Measurements from ENCODE around the gene PKP1.

PKP1 gene

GRCh38 chr1:201350884-201351283 lies 67.6 kb downstream of the PKP1 start:
- Histone ChIP-seq H3K36me3 (ENCODE audit: insufficient read depth, low read length) (no peaks in the 10 kb centered on the region), H3K4me1 (ENCODE audit: control insufficient read depth, insufficient read depth, low read length) (peaks cover 4% of the 10 kb centered on the region), H3K9ac (ENCODE audit: low read depth, low read length) (no peak overlapping the region), H3K4me2 (ENCODE audit: low read length) (no peak overlapping the region), H3K27me3 (ENCODE audit: control insufficient read depth, insufficient read depth, low read length) (peaks cover 32% of the 10 kb centered on the region), H3K9me3 (replicated peaks; ENCODE audit: low read length) (no peaks in the 10 kb centered on the region), H3K4me3 (ENCODE audit: low read length) (no peak overlapping the region)

GRCh38 chr1:201351617-201352016 lies 68.3 kb downstream of the PKP1 start:
- H3K4me3 ChIP-seq (ENCODE audit: low read length) = no peak overlapping the region
- no peak overlapping the region for H3K4me2 ChIP-seq (ENCODE audit: low read length)
- H3K36me3 ChIP-seq (ENCODE audit: insufficient read depth, low read length) = no peaks in the 10 kb centered on the region
- H3K4me1 ChIP-seq (ENCODE audit: control insufficient read depth, insufficient read depth, low read length) = peaks cover 4% of the 10 kb centered on the region
- peaks cover 36% of the 10 kb centered on the region for H3K27me3 ChIP-seq (ENCODE audit: control insufficient read depth, insufficient read depth, low read length)
- H3K9me3 ChIP-seq (replicated peaks; ENCODE audit: low read length) = no peaks in the 10 kb centered on the region
- H3K9ac ChIP-seq (ENCODE audit: low read depth, low read length) = no peak overlapping the region

GRCh38 chr1:201353186-201353940 lies 70.1 kb downstream of the PKP1 start:
- no peak overlapping the region for H3K4me2 ChIP-seq (ENCODE audit: low read length)
- H3K9ac ChIP-seq (ENCODE audit: low read depth, low read length) = no peak overlapping the region
- H3K36me3 ChIP-seq (ENCODE audit: insufficient read depth, low read length) = no peaks in the 10 kb centered on the region
- no peak overlapping the region for H3K4me3 ChIP-seq (ENCODE audit: low read length)
- H3K27me3 ChIP-seq (ENCODE audit: control insufficient read depth, insufficient read depth, low read length) = peaks cover 36% of the 10 kb centered on the region
- H3K4me1 ChIP-seq (ENCODE audit: control insufficient read depth, insufficient read depth, low read length) = peaks cover 2% of the 10 kb centered on the region
- no peaks in the 10 kb centered on the region for H3K9me3 ChIP-seq (replicated peaks; ENCODE audit: low read length)

GRCh38 chr1:201354151-201354900 lies 71.0 kb downstream of the PKP1 start:
- Histone ChIP-seq H3K4me2 (ENCODE audit: low read length) (no peak overlapping the region), H3K9me3 (replicated peaks; ENCODE audit: low read length) (no peaks in the 10 kb centered on the region), H3K4me3 (ENCODE audit: low read length) (no peak overlapping the region), H3K36me3 (ENCODE audit: insufficient read depth, low read length) (no peaks in the 10 kb centered on the region), H3K9ac (ENCODE audit: low read depth, low read length) (no peak overlapping the region), H3K27me3 (ENCODE audit: control insufficient read depth, insufficient read depth, low read length) (peaks cover 36% of the 10 kb centered on the region), H3K4me1 (ENCODE audit: control insufficient read depth, insufficient read depth, low read length) (peaks cover 5% of the 10 kb centered on the region)

- Histone ChIP-seq H3K27me3 (ENCODE audit: control insufficient read depth, insufficient read depth, low read length) (peaks cover 36% of the 10 kb centered on the region), H3K9me3 (replicated peaks; ENCODE audit: low read length) (no peaks in the 10 kb centered on the region), H3K4me2 (ENCODE audit: low read length) (no peak overlapping the region), H3K9ac (ENCODE audit: low read depth, low read length) (no peak overlapping the region), H3K4me3 (ENCODE audit: low read length) (no peak overlapping the region), H3K4me1 (ENCODE audit: control insufficient read depth, insufficient read depth, low read length) (peaks cover 5% of the 10 kb centered on the region), H3K36me3 (ENCODE audit: insufficient read depth, low read length) (no peaks in the 10 kb centered on the region)
These were observed 71.6 kb downstream of the PKP1 start for GRCh38 chr1:201354901-201355295.

GRCh38 chr1:201355471-201355870 lies 72.2 kb downstream of the PKP1 start:
- Histone ChIP-seq H3K9ac (ENCODE audit: low read depth, low read length) (no peak overlapping the region), H3K27me3 (ENCODE audit: control insufficient read depth, insufficient read depth, low read length) (peaks cover 36% of the 10 kb centered on the region), H3K9me3 (replicated peaks; ENCODE audit: low read length) (no peaks in the 10 kb centered on the region), H3K4me1 (ENCODE audit: control insufficient read depth, insufficient read depth, low read length) (peaks cover 5% of the 10 kb centered on the region), H3K36me3 (ENCODE audit: insufficient read depth, low read length) (no peaks in the 10 kb centered on the region), H3K4me2 (ENCODE audit: low read length) (no peak overlapping the region), H3K4me3 (ENCODE audit: low read length) (no peak overlapping the region)

GRCh38 chr1:201356236-201356635 lies 72.9 kb downstream of the PKP1 start:
- Histone ChIP-seq H3K9ac (ENCODE audit: low read depth, low read length) (no peak overlapping the region), H3K4me2 (ENCODE audit: low read length) (no peak overlapping the region), H3K4me3 (ENCODE audit: low read length) (no peak overlapping the region), H3K27me3 (ENCODE audit: control insufficient read depth, insufficient read depth, low read length) (peaks cover 34% of the 10 kb centered on the region), H3K4me1 (ENCODE audit: control insufficient read depth, insufficient read depth, low read length) (peaks cover 5% of the 10 kb centered on the region), H3K36me3 (ENCODE audit: insufficient read depth, low read length) (no peaks in the 10 kb centered on the region), H3K9me3 (replicated peaks; ENCODE audit: low read length) (no peaks in the 10 kb centered on the region)

GRCh38 chr1:201356701-201357100 lies 73.4 kb downstream of the PKP1 start:
- Histone ChIP-seq H3K9ac (ENCODE audit: low read depth, low read length) (no peak overlapping the region), H3K27me3 (ENCODE audit: control insufficient read depth, insufficient read depth, low read length) (peaks cover 29% of the 10 kb centered on the region), H3K4me1 (ENCODE audit: control insufficient read depth, insufficient read depth, low read length) (peaks cover 5% of the 10 kb centered on the region), H3K36me3 (ENCODE audit: insufficient read depth, low read length) (no peaks in the 10 kb centered on the region), H3K4me3 (ENCODE audit: low read length) (no peak overlapping the region), H3K4me2 (ENCODE audit: low read length) (no peak overlapping the region), H3K9me3 (replicated peaks; ENCODE audit: low read length) (no peaks in the 10 kb centered on the region)

GRCh38 chr1:201357211-201357610 lies 73.9 kb downstream of the PKP1 start:
- H3K4me2 ChIP-seq (ENCODE audit: low read length) = no peak overlapping the region
- no peak overlapping the region for H3K4me3 ChIP-seq (ENCODE audit: low read length)
- no peaks in the 10 kb centered on the region for H3K36me3 ChIP-seq (ENCODE audit: insufficient read depth, low read length)
- no peak overlapping the region for H3K9ac ChIP-seq (ENCODE audit: low read depth, low read length)
- H3K27me3 ChIP-seq (ENCODE audit: control insufficient read depth, insufficient read depth, low read length) = peaks cover 24% of the 10 kb centered on the region
- H3K4me1 ChIP-seq (ENCODE audit: control insufficient read depth, insufficient read depth, low read length) = peaks cover 5% of the 10 kb centered on the region
- no peaks in the 10 kb centered on the region for H3K9me3 ChIP-seq (replicated peaks; ENCODE audit: low read length)

- no peak overlapping the region for H3K4me2 ChIP-seq (ENCODE audit: low read length)
- H3K27me3 ChIP-seq (ENCODE audit: control insufficient read depth, insufficient read depth, low read length) = peaks cover 26% of the 10 kb centered on the region
- H3K36me3 ChIP-seq (ENCODE audit: insufficient read depth, low read length) = no peaks in the 10 kb centered on the region
- H3K4me3 ChIP-seq (ENCODE audit: low read length) = no peak overlapping the region
- no peaks in the 10 kb centered on the region for H3K9me3 ChIP-seq (replicated peaks; ENCODE audit: low read length)
- H3K9ac ChIP-seq (ENCODE audit: low read depth, low read length) = no peak overlapping the region
- peaks cover 5% of the 10 kb centered on the region for H3K4me1 ChIP-seq (ENCODE audit: control insufficient read depth, insufficient read depth, low read length)
These were observed 74.5 kb downstream of the PKP1 start for GRCh38 chr1:201357636-201358348.

GRCh38 chr1:201358596-201358995 lies 75.3 kb downstream of the PKP1 start:
- H3K4me1 ChIP-seq (ENCODE audit: control insufficient read depth, insufficient read depth, low read length) = peaks cover 5% of the 10 kb centered on the region
- no peaks in the 10 kb centered on the region for H3K9me3 ChIP-seq (replicated peaks; ENCODE audit: low read length)
- no peak overlapping the region for H3K9ac ChIP-seq (ENCODE audit: low read depth, low read length)
- no peak overlapping the region for H3K4me2 ChIP-seq (ENCODE audit: low read length)
- H3K4me3 ChIP-seq (ENCODE audit: low read length) = no peak overlapping the region
- no peaks in the 10 kb centered on the region for H3K36me3 ChIP-seq (ENCODE audit: insufficient read depth, low read length)
- peaks cover 30% of the 10 kb centered on the region for H3K27me3 ChIP-seq (ENCODE audit: control insufficient read depth, insufficient read depth, low read length)

All from skeletal muscle satellite cell (primary cell).